ENCODE data around the gene LRP8. TPM values are rescaled to one million over a fixed set of nuclear protein-coding genes. Genes with fewer than 3 reads are reported as not detected.

The LRP8 gene
- total and polyA plus RNA-seq, 2 of the 13 experiments (the other 11 are each of a cell fraction or from before 2014, with no cell fraction given) = 17.3 to 17.4 TPM

DNA sequence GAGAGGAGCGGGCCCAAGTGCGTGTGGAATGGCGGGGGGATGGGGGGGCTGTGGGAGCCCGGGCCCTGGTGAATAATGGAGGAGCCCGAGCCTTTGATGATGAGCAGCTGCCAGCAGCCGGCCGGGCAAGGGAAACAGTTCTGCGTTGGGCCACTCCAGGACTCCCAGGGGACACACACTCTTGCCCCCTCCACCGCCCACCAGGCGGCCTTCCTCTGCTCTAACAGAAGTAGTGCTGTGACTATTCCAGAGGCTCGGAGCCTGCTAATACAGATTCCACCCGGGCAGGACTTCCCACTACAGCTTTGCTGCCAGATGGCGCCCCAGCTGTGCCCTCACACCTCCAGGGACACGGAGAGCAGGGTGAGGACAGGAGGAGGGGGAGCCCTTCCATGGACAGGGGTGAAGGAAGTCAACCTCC, 48.2 kb upstream of the LRP8 start:
- FAIRE-seq = no peak
- Histone ChIP-seq H3K27ac (ENCODE audit: extremely low read length, insufficient read depth, low read length) (no peak overlapping the region), H3K9me3 (ENCODE audit: low read length) (no peaks in the 10 kb centered on the region), H3K4me1 (ENCODE audit: insufficient read depth, low read length) (peaks cover 26% of the 10 kb centered on the region), H3K36me3 (replicated peaks in 1 of 2; ENCODE audit: control insufficient read depth in 1 of 2, insufficient read depth in 2 of 2, low read length in 2 of 2) (no peaks in the 10 kb centered on the region), H3K79me2 (ENCODE audit: insufficient read depth, low read length) (no peaks in the 10 kb centered on the region), H2AFZ (ENCODE audit: low read length) (no peak overlapping the region), H3K27me3 (ENCODE audit: control insufficient read depth in 1 of 2, insufficient read depth in 2 of 2, low read length in 2 of 2) (peaks cover 0 to 41% of the 10 kb centered on the region in 2 experiments; a peak in 3 of 5 replicates), H3K4me2 (ENCODE audit: low read depth, low read length) (no peak overlapping the region), H4K20me1 (ENCODE audit: insufficient read depth, low read length) (no peaks in the 10 kb centered on the region; the same call in 1 of the 2 replicates), H3K9ac (ENCODE audit: insufficient read depth, low read depth, low read length) (no peak overlapping the region), H3K4me3 (replicated peaks in 1 of 3; ENCODE audit: insufficient read depth in 1 of 3, low read depth in 2 of 3, low read length in 3 of 3) (no peak overlapping the region)
- BruUV-seq (replicated peaks) = no TSS peak
- TF ChIP-seq SMARCC2 (IDR thresholded peaks at IDR 0.05) (no peak), RAD51 (IDR thresholded peaks at IDR 0.05; ENCODE audit: borderline replicate concordance) (no peak), SIX1 (CRISPR knock-in tag; IDR thresholded peaks at IDR 0.05; ENCODE audit: borderline replicate concordance) (no peak), ZNF577 (CRISPR knock-in tag; IDR thresholded peaks at IDR 0.05; ENCODE audit: borderline replicate concordance, low read depth) (no peak), CENPX (CRISPR knock-in tag; IDR thresholded peaks at IDR 0.05) (no peak), THAP11 (CRISPR knock-in tag; IDR thresholded peaks at IDR 0.05) (no peak), NCOR1 (IDR thresholded peaks at IDR 0.05; ENCODE audit: borderline replicate concordance, low read length) (no peak), MIER3 (CRISPR knock-in tag; IDR thresholded peaks at IDR 0.05; ENCODE audit: borderline replicate concordance) (no peak), ZNF33B (CRISPR knock-in tag; IDR thresholded peaks at IDR 0.05) (no peak)
- TF ChIP-seq, protein P1, sequence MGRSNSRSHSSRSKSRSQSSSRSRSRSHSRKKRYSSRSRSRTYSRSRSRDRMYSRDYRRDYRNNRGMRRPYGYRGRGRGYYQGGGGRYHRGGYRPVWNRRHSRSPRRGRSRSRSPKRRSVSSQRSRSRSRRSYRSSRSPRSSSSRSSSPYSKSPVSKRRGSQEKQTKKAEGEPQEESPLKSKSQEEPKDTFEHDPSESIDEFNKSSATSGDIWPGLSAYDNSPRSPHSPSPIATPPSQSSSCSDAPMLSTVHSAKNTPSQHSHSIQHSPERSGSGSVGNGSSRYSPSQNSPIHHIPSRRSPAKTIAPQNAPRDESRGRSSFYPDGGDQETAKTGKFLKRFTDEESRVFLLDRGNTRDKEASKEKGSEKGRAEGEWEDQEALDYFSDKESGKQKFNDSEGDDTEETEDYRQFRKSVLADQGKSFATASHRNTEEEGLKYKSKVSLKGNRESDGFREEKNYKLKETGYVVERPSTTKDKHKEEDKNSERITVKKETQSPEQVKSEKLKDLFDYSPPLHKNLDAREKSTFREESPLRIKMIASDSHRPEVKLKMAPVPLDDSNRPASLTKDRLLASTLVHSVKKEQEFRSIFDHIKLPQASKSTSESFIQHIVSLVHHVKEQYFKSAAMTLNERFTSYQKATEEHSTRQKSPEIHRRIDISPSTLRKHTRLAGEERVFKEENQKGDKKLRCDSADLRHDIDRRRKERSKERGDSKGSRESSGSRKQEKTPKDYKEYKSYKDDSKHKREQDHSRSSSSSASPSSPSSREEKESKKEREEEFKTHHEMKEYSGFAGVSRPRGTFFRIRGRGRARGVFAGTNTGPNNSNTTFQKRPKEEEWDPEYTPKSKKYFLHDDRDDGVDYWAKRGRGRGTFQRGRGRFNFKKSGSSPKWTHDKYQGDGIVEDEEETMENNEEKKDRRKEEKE (IDR thresholded peaks at IDR 0.05) = no peak
- in situ Hi-C loops (cut with HindIII; ENCODE audit: extremely low pct_ligation_motif_present, low pct_unique_long_range_greater_than_20kb) (no loop called here), intact Hi-C loops (cut with micrococcal nuclease; ENCODE audit: unreplicated experiment) (no loop called here)
- WGBS (ENCODE audit: low lambda C conversion rate) = 67% methylated on average over 11 of the region's 14 CpGs
- no peak for DNase-seq (ENCODE audit: low spot score)
- CTCF ChIA-PET (ENCODE audit: low intra/inter-chr PET ratio, low total read pairs) = no interaction called here
- peak; percentile 35 for ATAC-seq
- POLR2A ChIA-PET = no interaction called here
